Neural progenitor cell (in vitro differentiated cells): ENCODE measurements around the gene DLX4. TPM values are rescaled to one million over a fixed set of nuclear protein-coding genes. Genes with fewer than 3 reads are reported as not detected.
A peak's percentile ranks its signal among the peaks of the same experiment; 100 is the strongest.

Experiments used
- DNase-seq: peaks from one replicate; pipeline ENCODE4 v3.0.0-alpha.2; 2016; ENCODE audit warnings: low spot score
- H2AFZ ChIP-seq: fragments of 200-600 bp; sonication (generic); replicated peaks from 2 replicates; pipeline ENCODE4 v1.6.1; 2016; ENCODE audit warnings: antibody characterized with exemption
- H3F3A ChIP-seq: fragments of 200-600 bp; sonication (generic); 2 replicates; pipeline ENCODE4 v1.6.1; 2016; ENCODE audit warnings: antibody characterized with exemption, low read depth
- H3K27ac ChIP-seq: fragments of 200-600 bp; sonication (generic); 2 replicates; pipeline ENCODE4 v1.5.1; 2016; ENCODE audit warnings: mild to moderate bottlenecking
- H3K27me3 ChIP-seq: fragments of 200-600 bp; sonication (generic); 2 replicates; pipeline ENCODE4 v1.6.1; 2016; ENCODE audit warnings: mild to moderate bottlenecking, moderate library complexity
- H3K36me3 ChIP-seq: fragments of 200-600 bp; sonication (generic); 2 replicates; pipeline ENCODE4 v1.5.1; 2016
- H3K4me1 ChIP-seq: fragments of 200-600 bp; sonication (generic); 2 replicates; pipeline ENCODE4 v1.6.1; 2016; ENCODE audit warnings: mixed run types
- H3K4me2 ChIP-seq: fragments of 200-600 bp; sonication (generic); 2 replicates; pipeline ENCODE4 v1.6.1; 2016
- H3K4me3 ChIP-seq: fragments of 200-600 bp; sonication (generic); 2 replicates; pipeline ENCODE4 v1.5.1; 2016
- H3K79me2 ChIP-seq: fragments of 200-600 bp; sonication (generic); 2 replicates; pipeline ENCODE4 v1.6.1; 2016; ENCODE audit warnings: low read depth
- H3K9ac ChIP-seq: fragments of 200-600 bp; sonication (generic); 2 replicates; pipeline ENCODE4 v1.6.1; 2016
- H3K9me3 ChIP-seq: fragments of 200-600 bp; sonication (generic); 2 replicates; pipeline ENCODE4 v1.5.1; 2016; ENCODE audit warnings: low read depth
- H4K20me1 ChIP-seq: fragments of 200-600 bp; sonication (generic); 2 replicates; pipeline ENCODE4 v1.6.1; 2016; ENCODE audit warnings: low read depth
- H3K27ac Mint-ChIP-seq: 3 replicates; pipeline ENCODE4 v1.8.0; 2021; ENCODE audit warnings: mixed read lengths
- H3K27me3 Mint-ChIP-seq: 2 replicates; pipeline ENCODE4 v1.8.0; 2022; ENCODE audit warnings: low read depth, mild to moderate bottlenecking, inconsistent platforms, moderate library complexity, mixed read lengths; ENCODE audit not compliant: insufficient read depth
- H3K36me3 Mint-ChIP-seq: 3 replicates; pipeline ENCODE4 v1.8.0; 2021; ENCODE audit warnings: mixed read lengths
- H3K4me1 Mint-ChIP-seq: 3 replicates; pipeline ENCODE4 v1.8.0; 2021; ENCODE audit warnings: mixed read lengths
- H3K4me3 Mint-ChIP-seq: 3 replicates; pipeline ENCODE4 v1.8.0; 2021; ENCODE audit warnings: mild to moderate bottlenecking, moderate library complexity, mixed read lengths
- H3K9me3 Mint-ChIP-seq: 3 replicates; pipeline ENCODE4 v1.8.0; 2020; ENCODE audit warnings: mixed read lengths
- EZH2 ChIP-seq: fragments of 200-600 bp; sonication (generic); IDR thresholded peaks from 2 replicates; pipeline ENCODE4 v1.6.1; 2017; ENCODE audit warnings: antibody characterized with exemption, mild to moderate bottlenecking, moderate library complexity
- EZH2phosphoT487 ChIP-seq: fragments of 200-600 bp; sonication (generic); IDR thresholded peaks from 2 replicates; pipeline ENCODE4 v1.6.1; 2017; ENCODE audit warnings: antibody characterized with exemption
- total RNA-seq: library from RNA; depleted of rRNA; stranded (reverse); fragments of >200 nt; gene quantifications from 2 replicates; pipeline ENCODE4 v1.2.3, GENCODE V29; 2015; ENCODE audit warnings: low replicate concordance
- TF ChIP-seq, protein P1 (sequence below): fragments of 200-600 bp; sonication (generic); IDR thresholded peaks from 2 replicates; pipeline ENCODE4 v1.5.1; 2017; ENCODE audit warnings: antibody characterized with exemption, mild to moderate bottlenecking

Gene DLX4
- total RNA-seq, 1 donor from 2014 or later, result not detected

DNA sequence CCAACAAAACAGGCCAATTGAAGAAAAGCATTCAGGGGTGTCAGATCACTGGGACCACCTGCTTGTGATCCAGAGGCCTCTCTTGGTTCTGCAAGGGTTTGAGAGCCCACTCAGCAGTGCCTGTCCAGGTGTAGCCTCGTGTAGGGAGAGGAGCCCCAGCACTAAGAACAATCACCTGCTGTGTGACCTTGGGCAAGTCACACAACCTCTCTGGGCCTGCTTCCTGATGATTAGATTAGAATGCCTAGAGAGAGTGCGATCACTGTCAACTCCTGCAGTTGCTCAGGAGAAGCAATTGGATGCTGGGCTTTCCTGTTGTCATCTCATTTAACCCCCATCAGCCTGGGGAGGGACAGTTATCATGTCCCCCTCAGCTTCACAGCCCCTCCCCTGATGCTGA is 15.8 kb downstream of the DLX4 start:
- Histone ChIP-seq H3K9ac (no peak overlapping the region), H4K20me1 (no peaks in the 10 kb centered on the region), H3K27me3 (peaks cover 44% of the 10 kb centered on the region), H3F3A (peaks cover 32% of the 10 kb centered on the region), H3K4me3 (no peak overlapping the region), H3K4me1 (peaks cover 32% of the 10 kb centered on the region), H3K79me2 (no peaks in the 10 kb centered on the region), H3K9me3 (no peaks in the 10 kb centered on the region), H2AFZ (no peak overlapping the region), H3K36me3 (no peaks in the 10 kb centered on the region), H3K4me2 (no peak overlapping the region), H3K27ac (no peak overlapping the region)
- Mint-ChIP-seq H3K27ac (no peak overlapping the region), H3K4me3 (no peak overlapping the region), H3K4me1 (peaks cover 14% of the 10 kb centered on the region), H3K36me3 (no peaks in the 10 kb centered on the region), H3K9me3 (no peaks in the 10 kb centered on the region), H3K27me3 (peaks cover 44% of the 10 kb centered on the region)
- DNase-seq, result no peak
- TF ChIP-seq EZH2phosphoT487, result no peak
- TF ChIP-seq, protein P1, sequence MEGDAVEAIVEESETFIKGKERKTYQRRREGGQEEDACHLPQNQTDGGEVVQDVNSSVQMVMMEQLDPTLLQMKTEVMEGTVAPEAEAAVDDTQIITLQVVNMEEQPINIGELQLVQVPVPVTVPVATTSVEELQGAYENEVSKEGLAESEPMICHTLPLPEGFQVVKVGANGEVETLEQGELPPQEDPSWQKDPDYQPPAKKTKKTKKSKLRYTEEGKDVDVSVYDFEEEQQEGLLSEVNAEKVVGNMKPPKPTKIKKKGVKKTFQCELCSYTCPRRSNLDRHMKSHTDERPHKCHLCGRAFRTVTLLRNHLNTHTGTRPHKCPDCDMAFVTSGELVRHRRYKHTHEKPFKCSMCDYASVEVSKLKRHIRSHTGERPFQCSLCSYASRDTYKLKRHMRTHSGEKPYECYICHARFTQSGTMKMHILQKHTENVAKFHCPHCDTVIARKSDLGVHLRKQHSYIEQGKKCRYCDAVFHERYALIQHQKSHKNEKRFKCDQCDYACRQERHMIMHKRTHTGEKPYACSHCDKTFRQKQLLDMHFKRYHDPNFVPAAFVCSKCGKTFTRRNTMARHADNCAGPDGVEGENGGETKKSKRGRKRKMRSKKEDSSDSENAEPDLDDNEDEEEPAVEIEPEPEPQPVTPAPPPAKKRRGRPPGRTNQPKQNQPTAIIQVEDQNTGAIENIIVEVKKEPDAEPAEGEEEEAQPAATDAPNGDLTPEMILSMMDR, result no peak
- no peak for TF ChIP-seq EZH2

DNA sequence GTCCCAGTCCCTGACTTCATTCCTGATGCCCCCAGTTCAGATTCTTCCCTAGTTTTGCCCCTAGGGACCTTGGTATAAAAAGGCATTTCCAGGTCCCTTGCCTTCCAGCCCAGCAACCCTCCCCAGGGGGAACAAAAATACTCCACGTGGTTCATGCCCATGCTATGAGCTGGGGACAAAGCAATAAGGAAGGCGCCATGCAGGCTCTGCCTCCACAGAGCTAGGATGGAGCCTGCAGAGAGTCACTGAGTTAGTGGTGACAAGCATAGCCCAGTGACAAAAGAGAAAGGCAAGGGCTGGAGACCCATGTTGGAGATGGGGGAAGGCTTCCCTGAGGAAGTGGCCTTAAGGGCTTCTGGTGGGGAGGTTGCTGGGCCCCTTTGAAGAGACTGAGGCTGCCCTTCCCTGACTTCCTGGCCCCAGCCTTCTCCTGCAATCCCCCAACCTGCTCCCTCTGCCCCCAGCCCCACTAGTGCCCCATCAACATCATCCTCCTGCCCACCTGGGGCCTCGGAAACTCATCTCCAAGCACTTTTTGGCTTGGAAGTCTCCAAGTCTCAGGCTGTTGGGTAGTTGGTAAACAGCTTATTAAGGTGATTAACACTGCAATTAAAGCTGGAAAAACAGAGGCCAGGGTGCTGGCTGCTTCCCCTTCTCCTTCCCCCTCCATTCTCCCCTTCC is 16.5 kb downstream of the DLX4 start:
- TF ChIP-seq EZH2phosphoT487 (no peak), EZH2 (no peak)
- TF ChIP-seq, protein P1, result no peak
- Histone ChIP-seq H2AFZ (no peak overlapping the region), H3K36me3 (no peaks in the 10 kb centered on the region), H3F3A (peaks cover 25% of the 10 kb centered on the region), H3K27me3 (peaks cover 50% of the 10 kb centered on the region), H3K9ac (no peak overlapping the region), H3K4me1 (peaks cover 27% of the 10 kb centered on the region), H3K4me3 (no peak overlapping the region), H4K20me1 (no peaks in the 10 kb centered on the region), H3K4me2 (no peak overlapping the region), H3K79me2 (no peaks in the 10 kb centered on the region), H3K27ac (no peak overlapping the region), H3K9me3 (no peaks in the 10 kb centered on the region)
- Mint-ChIP-seq H3K36me3 (no peaks in the 10 kb centered on the region), H3K4me1 (peaks cover 11% of the 10 kb centered on the region), H3K9me3 (no peaks in the 10 kb centered on the region), H3K27ac (no peak overlapping the region), H3K27me3 (peaks cover 46% of the 10 kb centered on the region), H3K4me3 (no peak overlapping the region)
- DNase-seq, result peak; percentile 9

DNA sequence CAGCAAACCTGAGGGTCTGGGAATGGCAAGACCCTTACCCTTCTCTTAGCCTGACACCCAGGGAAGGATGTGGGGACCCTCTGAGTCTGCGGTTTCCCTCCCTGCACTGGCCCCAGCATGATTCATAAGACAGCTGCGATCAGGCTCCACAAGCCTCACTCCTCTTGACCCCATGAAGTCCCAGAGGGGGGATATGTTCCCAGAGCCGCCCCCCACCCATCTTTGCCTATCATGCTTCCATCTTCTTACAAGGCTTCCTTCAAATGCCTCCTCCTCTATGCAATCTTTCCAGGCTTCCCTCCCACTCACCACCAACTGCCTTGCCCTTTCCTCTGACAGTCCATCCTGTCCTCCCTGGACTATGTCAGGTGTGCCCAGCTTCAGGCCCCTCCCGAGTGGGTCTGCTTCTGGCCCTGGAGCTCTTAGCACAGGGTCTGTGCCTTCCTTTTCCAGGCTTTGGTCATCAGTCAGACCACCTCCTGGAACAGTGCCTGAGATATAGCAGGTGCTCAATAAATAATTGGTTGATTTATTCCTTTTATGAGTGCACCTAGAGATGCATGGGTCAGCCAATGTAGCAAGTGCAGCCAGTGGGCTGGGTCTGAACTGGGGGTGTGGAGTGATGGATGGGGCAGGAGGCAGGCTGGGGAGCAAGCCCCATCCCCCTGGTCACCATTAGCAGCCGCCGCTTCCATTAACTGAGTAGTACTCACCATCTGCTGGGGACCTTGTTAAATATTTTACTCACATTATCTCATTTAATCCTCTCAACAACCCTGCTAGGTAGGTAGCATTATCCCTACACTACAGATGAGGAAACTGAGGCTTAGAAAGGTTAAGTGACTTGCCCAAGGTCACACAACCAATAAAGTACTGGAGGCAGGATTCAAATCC is 17.7 kb downstream of the DLX4 start:
- H4K20me1 ChIP-seq, result no peaks in the 10 kb centered on the region
- H3K9me3 Mint-ChIP-seq, result no peaks in the 10 kb centered on the region
- H3K36me3 ChIP-seq, result no peaks in the 10 kb centered on the region
- no peak overlapping the region for H2AFZ ChIP-seq
- peaks cover 55% of the 10 kb centered on the region for H3K27me3 Mint-ChIP-seq
- H3K36me3 Mint-ChIP-seq, result no peaks in the 10 kb centered on the region
- no peak overlapping the region for H3K27ac ChIP-seq
- H3K27me3 ChIP-seq, result peaks cover 62% of the 10 kb centered on the region
- no peak overlapping the region for H3K9ac ChIP-seq
- no peak overlapping the region for H3K4me3 Mint-ChIP-seq
- no peaks in the 10 kb centered on the region for H3K4me1 Mint-ChIP-seq
- H3K4me3 ChIP-seq, result no peak overlapping the region
- no peak overlapping the region for H3K4me2 ChIP-seq
- H3F3A ChIP-seq, result peaks cover 13% of the 10 kb centered on the region
- TF ChIP-seq, protein P1, result no peak
- TF ChIP-seq EZH2phosphoT487 (no peak), EZH2 (no peak)
- no peaks in the 10 kb centered on the region for H3K9me3 ChIP-seq
- no peak for DNase-seq
- no peaks in the 10 kb centered on the region for H3K79me2 ChIP-seq
- H3K4me1 ChIP-seq, result peaks cover 17% of the 10 kb centered on the region
- no peak overlapping the region for H3K27ac Mint-ChIP-seq
